Measurements from ENCODE around the gene TRAK1.

The TRAK1 gene

DNA sequence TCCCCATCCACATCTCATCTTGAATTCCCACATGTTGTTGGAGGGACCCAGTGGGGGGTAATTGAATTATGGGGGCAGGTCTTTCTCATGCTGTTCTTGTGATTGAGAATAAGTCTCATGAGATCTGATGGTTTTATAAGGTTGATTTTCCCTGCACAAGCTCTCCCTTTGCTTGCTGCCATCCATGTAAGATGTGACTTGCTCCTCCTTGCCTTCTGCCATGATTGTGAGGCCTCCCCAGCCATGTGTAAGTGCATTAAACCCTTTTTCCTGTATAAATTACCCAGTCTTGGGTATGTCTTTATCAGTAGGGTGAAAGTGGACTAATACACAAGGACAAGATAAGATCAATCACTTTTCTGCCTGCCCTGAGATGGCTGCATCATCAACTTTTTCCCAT is 180.6 kb downstream of the TRAK1 start:
- DNase-seq (ENCODE audit: low read depth in 3 of 3, low spot score in 1 of 3), result no peak

DNA sequence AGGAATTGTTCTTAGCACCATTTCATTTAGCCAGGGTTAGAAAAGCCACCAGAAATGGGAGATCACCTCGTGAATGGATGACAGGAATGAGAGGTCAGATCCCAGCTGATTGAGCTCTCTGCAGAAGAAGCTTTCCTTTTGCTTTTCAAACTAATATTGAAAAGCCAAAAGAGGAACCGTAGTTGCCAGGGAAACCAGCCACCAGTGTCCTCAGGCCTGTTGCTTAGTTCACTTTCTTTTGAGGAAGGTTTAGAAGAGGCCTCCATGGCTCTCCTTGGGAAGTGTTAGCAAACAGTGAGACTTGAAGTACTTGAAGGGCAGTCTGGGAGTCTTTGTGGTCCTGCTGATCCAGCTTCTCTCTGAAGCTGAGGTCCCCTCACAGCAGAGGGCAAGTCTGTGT is 182.2 kb downstream of the TRAK1 start:
- no peak for DNase-seq (ENCODE audit: low read depth in 3 of 3, low spot score in 1 of 3)

DNA sequence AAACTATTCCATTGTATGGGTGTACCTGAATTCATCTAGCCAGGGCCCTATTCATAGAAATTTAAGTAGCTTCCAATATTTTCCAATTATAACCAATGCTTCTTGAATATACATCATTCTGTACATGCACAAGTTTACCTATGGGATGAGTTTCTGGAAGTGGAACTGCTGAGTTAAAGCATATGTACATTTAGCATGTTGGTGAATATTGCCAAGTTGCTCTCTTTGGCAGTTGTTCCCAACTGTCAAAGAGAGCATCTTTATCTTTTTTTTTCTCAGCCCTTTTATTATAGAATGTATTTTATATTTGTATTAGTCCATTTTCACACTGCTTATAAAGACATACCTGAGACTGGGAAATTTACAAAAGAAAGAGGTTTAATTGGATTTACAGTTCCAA is 183.1 kb downstream of the TRAK1 start:
- DNase-seq (ENCODE audit: low read depth in 3 of 3, low spot score in 1 of 3), result no peak

DNA sequence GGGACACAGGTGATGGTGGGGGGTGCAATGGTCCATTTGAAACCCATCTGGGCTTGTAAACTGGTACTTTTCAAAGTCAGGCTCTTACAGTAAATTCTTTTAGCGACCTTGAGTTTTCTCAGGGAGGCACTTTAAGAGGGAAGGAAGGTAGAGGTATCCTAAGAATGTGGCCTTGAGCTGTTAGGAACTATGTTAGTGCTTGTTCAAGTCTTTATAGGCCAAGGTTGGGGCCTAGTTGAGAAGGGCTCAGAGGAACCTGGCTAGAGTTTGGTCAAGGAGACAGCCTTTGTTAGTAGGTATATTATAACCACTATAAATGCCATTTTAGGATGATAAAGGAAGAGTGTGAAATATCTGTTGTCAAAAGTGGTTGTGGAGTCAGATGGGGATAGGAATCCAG is 184.1 kb downstream of the TRAK1 start:
- DNase-seq (ENCODE audit: low read depth in 3 of 3, low spot score in 1 of 3), result no peak

All from stimulated activated CD4-positive, alpha-beta T cell treated with anti-CD3 and anti-CD28 coated beads, TNF-alpha, amount 100 ng/mL, for 1 hour (primary cell).